ENCODE measurements around the gene KCTD4. TPM values are rescaled to one million over a fixed set of nuclear protein-coding genes. Genes with fewer than 3 reads are reported as not detected.

KCTD4 gene
- polyA plus RNA-seq, 1 experiment = 0.14 TPM

- CTCF ChIA-PET = interaction anchor here (1.3 kb wide), 1 partner anchor 53 kb away, joined by 3 read pairs; no protein-coding TSS in a partner anchor
- Histone ChIP-seq H3K27me3 (ENCODE audit: control insufficient read depth, insufficient read depth, low read length) (no peaks in the 10 kb centered on the region), H3K9me3 (ENCODE audit: control insufficient read depth, insufficient read depth, low read length) (no peaks in the 10 kb centered on the region), H3K4me3 (ENCODE audit: low read depth, low read length) (no peak overlapping the region), H3K27ac (ENCODE audit: low read depth, low read length) (no peak overlapping the region)
- DNase-seq (ENCODE audit: low read depth, low spot score) = no peak
- POLR2A ChIA-PET = no interaction called here
- TF ChIP-seq, protein P1, sequence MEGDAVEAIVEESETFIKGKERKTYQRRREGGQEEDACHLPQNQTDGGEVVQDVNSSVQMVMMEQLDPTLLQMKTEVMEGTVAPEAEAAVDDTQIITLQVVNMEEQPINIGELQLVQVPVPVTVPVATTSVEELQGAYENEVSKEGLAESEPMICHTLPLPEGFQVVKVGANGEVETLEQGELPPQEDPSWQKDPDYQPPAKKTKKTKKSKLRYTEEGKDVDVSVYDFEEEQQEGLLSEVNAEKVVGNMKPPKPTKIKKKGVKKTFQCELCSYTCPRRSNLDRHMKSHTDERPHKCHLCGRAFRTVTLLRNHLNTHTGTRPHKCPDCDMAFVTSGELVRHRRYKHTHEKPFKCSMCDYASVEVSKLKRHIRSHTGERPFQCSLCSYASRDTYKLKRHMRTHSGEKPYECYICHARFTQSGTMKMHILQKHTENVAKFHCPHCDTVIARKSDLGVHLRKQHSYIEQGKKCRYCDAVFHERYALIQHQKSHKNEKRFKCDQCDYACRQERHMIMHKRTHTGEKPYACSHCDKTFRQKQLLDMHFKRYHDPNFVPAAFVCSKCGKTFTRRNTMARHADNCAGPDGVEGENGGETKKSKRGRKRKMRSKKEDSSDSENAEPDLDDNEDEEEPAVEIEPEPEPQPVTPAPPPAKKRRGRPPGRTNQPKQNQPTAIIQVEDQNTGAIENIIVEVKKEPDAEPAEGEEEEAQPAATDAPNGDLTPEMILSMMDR (IDR thresholded peaks at IDR 0.05; ENCODE audit: low read depth, low read length) = no peak
Measured at GRCh38 chr13:45224176-45224575, 23.3 kb upstream of the KCTD4 start.

- ChIA-PET CTCF (no interaction called here), POLR2A (no interaction called here)
- Histone ChIP-seq H3K27ac (ENCODE audit: low read depth, low read length) (no peak overlapping the region), H3K9me3 (ENCODE audit: control insufficient read depth, insufficient read depth, low read length) (no peaks in the 10 kb centered on the region), H3K27me3 (ENCODE audit: control insufficient read depth, insufficient read depth, low read length) (no peaks in the 10 kb centered on the region), H3K4me3 (ENCODE audit: low read depth, low read length) (no peak overlapping the region)
- TF ChIP-seq, protein P1 (IDR thresholded peaks at IDR 0.05; ENCODE audit: low read depth, low read length) = no peak
- DNase-seq (ENCODE audit: low read depth, low spot score) = no peak
Measured at GRCh38 chr13:45222919-45223318, 22.1 kb upstream of the KCTD4 start.

GRCh38 chr13:45222516-45222915, 21.7 kb upstream of the KCTD4 start:
- DNase-seq (ENCODE audit: low read depth, low spot score) = no peak
- TF ChIP-seq, protein P1 (IDR thresholded peaks at IDR 0.05; ENCODE audit: low read depth, low read length) = no peak
- no peaks in the 10 kb centered on the region for H3K9me3 ChIP-seq (ENCODE audit: control insufficient read depth, insufficient read depth, low read length)
- no peaks in the 10 kb centered on the region for H3K27me3 ChIP-seq (ENCODE audit: control insufficient read depth, insufficient read depth, low read length)
- H3K27ac ChIP-seq (ENCODE audit: low read depth, low read length) = no peak overlapping the region
- CTCF ChIA-PET = no interaction called here
- H3K4me3 ChIP-seq (ENCODE audit: low read depth, low read length) = no peak overlapping the region
- POLR2A ChIA-PET = no interaction called here

DNA sequence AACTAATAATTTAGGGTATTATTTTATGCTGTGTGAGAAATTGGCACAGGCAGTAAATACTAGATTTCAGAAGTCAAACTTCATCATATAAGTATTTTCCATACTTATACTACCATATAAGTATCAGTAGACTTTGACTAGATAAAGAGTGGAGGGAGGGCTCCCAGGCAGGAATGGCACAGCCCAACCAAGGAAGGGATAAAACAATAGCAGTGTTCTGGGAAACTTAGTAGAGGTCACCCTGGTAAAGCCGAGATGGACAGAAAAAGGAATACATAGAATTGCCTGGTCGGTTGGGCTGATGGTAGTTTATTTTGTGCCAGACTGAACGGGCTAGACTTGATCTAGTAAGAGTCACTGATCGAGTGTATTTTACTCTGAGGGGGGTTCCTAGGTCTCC, 19.6 kb upstream of the KCTD4 start:
- no peaks in the 10 kb centered on the region for H3K27me3 ChIP-seq (ENCODE audit: control insufficient read depth, insufficient read depth, low read length)
- DNase-seq (ENCODE audit: low read depth, low spot score) = no peak
- no peaks in the 10 kb centered on the region for H3K9me3 ChIP-seq (ENCODE audit: control insufficient read depth, insufficient read depth, low read length)
- no peak overlapping the region for H3K27ac ChIP-seq (ENCODE audit: low read depth, low read length)
- CTCF ChIA-PET = no interaction called here
- TF ChIP-seq, protein P1 (IDR thresholded peaks at IDR 0.05; ENCODE audit: low read depth, low read length) = no peak
- POLR2A ChIA-PET = interaction anchor here (0.5 kb wide), 1 partner anchor 108 kb away, joined by 3 read pairs; no protein-coding TSS in a partner anchor
- H3K4me3 ChIP-seq (ENCODE audit: low read depth, low read length) = no peak overlapping the region

DNA sequence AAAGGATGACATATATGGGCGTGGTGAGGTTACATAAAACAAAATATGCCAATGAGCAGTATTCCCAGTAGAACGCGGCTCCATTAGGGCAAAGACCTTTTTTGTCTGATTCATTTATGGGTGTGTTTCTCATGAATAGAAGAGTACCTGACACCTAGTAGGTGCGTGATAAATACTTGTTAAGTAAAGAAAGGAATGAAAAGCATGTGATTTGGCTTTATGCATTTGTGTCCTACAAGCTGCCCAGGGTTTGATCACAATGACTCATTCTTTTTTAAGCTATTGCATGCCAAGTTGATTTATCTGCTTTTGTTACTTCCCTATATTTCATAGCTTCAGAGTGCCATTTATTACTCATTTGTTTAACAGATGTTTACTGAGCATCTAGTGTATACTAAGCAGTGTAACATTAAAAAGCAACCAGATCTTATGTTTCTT, 19.1 kb upstream of the KCTD4 start:
- CTCF ChIA-PET = interaction anchor here (1.4 kb wide), 1 partner anchor 8 kb away, joined by 6 read pairs; no protein-coding TSS in a partner anchor
- POLR2A ChIA-PET = interaction anchor here (0.5 kb wide), 1 partner anchor 109 kb away, joined by 3 read pairs; no protein-coding TSS in a partner anchor
- H3K9me3 ChIP-seq (ENCODE audit: control insufficient read depth, insufficient read depth, low read length) = no peaks in the 10 kb centered on the region
- no peak overlapping the region for H3K27ac ChIP-seq (ENCODE audit: low read depth, low read length)
- H3K4me3 ChIP-seq (ENCODE audit: low read depth, low read length) = no peak overlapping the region
- no peak for DNase-seq (ENCODE audit: low read depth, low spot score)
- H3K27me3 ChIP-seq (ENCODE audit: control insufficient read depth, insufficient read depth, low read length) = no peaks in the 10 kb centered on the region
- TF ChIP-seq, protein P1 (IDR thresholded peaks at IDR 0.05; ENCODE audit: low read depth, low read length) = no peak
